Measurements from ENCODE around the gene CNTD1.

Gene CNTD1

DNA sequence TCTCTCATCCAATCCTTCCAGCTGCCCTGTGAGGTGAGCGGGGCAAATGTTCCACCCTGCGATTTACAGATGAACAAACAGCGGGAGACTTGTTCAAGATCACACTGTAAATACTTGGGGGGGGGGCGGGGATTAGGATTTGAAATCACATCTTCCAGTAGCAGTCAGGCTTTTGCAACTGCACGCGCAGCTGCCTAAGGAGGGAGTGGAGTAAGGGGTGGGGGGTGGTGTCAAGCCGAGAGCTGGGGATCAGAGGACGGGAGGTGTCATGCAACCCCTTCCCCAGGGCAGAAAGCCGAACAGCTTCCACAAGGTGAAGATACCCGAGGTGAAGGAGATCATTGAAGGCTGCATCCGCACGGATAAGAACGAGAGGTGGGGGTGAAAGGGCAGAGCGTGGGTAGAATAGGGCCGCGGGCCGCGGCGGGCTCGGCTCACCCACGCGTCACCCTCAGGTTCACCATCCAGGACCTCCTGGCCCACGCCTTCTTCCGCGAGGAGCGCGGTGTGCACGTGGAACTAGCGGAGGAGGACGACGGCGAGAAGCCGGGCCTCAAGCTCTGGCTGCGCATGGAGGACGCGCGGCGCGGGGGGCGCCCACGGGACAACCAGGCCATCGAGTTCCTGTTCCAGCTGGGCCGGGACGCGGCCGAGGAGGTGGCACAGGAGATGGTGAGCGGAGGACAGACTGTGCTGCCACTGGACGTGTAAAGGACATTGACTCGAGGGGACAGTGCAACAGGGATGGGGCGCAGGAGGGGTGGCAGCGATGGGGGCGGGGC is 13.7 kb upstream of the CNTD1 start:
- Mint-ChIP-seq H3K4me1 (ENCODE audit: low read depth) (peaks cover 30% of the 10 kb centered on the region), H3K27ac (no peak overlapping the region), H3K36me3 (no peaks in the 10 kb centered on the region), H3K4me3 (peak overlapping the region; percentile 30), H3K9me3 (ENCODE audit: low read depth) (no peaks in the 10 kb centered on the region), H3K27me3 (peaks cover 30% of the 10 kb centered on the region)

DNA sequence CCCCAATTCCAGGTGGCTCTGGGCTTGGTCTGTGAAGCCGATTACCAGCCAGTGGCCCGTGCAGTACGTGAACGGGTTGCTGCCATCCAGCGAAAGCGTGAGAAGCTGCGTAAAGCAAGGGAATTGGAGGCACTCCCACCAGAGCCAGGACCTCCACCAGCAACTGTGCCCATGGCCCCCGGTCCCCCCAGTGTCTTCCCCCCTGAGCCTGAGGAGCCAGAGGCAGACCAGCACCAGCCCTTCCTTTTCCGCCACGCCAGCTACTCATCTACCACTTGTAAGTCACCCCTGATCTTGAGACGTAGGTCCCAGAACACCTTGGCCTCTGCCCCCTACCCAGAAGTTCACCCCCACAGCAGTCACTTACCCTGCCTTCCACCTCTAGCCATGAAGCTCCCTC is 11.4 kb upstream of the CNTD1 start:
- Mint-ChIP-seq H3K27ac (no peak overlapping the region), H3K27me3 (peaks cover 25% of the 10 kb centered on the region), H3K36me3 (no peaks in the 10 kb centered on the region)

DNA sequence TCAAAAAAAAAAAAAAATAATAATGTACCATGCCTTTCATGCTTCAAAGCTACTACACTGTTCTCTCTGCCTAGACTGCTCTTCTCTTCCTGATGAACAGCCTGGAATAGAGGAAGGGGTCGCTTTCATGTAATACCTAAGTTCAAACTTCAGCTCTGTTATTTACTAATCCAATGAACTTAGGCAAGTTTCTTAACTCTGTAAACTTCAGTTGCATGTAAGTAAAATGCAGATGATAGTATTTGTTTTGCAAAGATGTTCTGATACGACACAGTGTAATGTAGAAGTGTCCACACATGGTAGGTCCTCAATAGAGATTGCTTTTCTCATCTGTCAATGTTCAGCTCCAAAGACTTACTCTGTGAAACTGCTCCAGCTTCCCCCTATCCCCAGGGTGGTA is 6.7 kb upstream of the CNTD1 start:
- peaks cover 5% of the 10 kb centered on the region for H3K27me3 Mint-ChIP-seq
- H3K4me1 Mint-ChIP-seq (ENCODE audit: low read depth): peaks cover 5% of the 10 kb centered on the region
- no peaks in the 10 kb centered on the region for H3K36me3 Mint-ChIP-seq
- H3K27ac Mint-ChIP-seq: no peak overlapping the region
- no peak overlapping the region for H3K4me3 Mint-ChIP-seq
- H3K9me3 Mint-ChIP-seq (ENCODE audit: low read depth): no peaks in the 10 kb centered on the region

More for the DNA sequence above, 11.4 kb upstream of the CNTD1 start:
- no peak overlapping the region for H3K4me3 Mint-ChIP-seq
- H3K4me1 Mint-ChIP-seq (ENCODE audit: low read depth): peaks cover 26% of the 10 kb centered on the region
- H3K9me3 Mint-ChIP-seq (ENCODE audit: low read depth): no peaks in the 10 kb centered on the region

DNA sequence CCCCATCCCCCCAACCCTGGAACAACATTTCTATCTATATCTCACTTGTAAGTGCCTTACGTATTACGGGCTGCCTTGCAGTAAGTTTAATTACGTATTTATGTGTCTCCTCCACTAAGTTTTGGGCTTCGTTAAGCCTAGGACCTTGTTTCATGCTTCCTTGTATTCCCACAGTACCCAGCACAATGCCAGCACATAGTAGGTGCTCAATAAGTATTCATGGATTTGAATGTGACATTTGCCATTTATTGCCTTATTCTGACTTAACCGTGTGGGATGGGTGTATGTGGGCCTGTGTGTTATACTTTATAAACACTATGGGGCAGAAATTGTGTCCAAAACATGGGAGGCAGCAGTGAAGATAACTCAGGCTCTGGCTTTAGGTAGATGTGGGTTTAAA is 6.1 kb upstream of the CNTD1 start:
- Mint-ChIP-seq H3K36me3 (no peaks in the 10 kb centered on the region), H3K4me3 (no peak overlapping the region), H3K27me3 (peaks cover 5% of the 10 kb centered on the region)

DNA sequence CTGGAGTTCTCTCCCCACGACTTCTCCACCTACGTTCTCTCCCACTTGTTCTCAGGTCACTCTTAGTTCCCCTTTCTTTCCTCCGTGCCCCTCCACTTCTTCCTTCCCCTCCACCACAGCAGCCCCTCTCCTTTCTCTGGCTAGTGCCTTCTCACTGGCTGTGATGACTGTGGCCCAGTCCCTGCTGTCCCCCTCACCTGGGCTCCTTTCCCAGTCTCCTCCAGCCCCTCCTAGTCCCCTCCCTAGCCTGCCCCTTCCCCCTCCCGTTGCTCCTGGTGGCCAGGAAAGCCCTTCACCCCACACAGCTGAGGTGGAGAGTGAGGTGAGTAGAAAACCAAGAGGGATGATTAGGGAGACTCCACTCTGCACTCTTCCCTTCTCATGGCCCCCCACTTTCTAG is 3.6 kb upstream of the CNTD1 start:
- Mint-ChIP-seq H3K9me3 (ENCODE audit: low read depth) (no peaks in the 10 kb centered on the region), H3K27me3 (no peaks in the 10 kb centered on the region), H3K4me3 (no peak overlapping the region), H3K27ac (no peak overlapping the region), H3K4me1 (ENCODE audit: low read depth) (peaks cover 18% of the 10 kb centered on the region), H3K36me3 (no peaks in the 10 kb centered on the region)

More for the DNA sequence above, 6.1 kb upstream of the CNTD1 start:
- Mint-ChIP-seq H3K4me1 (ENCODE audit: low read depth) (peaks cover 10% of the 10 kb centered on the region), H3K27ac (no peak overlapping the region), H3K9me3 (ENCODE audit: low read depth) (no peaks in the 10 kb centered on the region)

DNA sequence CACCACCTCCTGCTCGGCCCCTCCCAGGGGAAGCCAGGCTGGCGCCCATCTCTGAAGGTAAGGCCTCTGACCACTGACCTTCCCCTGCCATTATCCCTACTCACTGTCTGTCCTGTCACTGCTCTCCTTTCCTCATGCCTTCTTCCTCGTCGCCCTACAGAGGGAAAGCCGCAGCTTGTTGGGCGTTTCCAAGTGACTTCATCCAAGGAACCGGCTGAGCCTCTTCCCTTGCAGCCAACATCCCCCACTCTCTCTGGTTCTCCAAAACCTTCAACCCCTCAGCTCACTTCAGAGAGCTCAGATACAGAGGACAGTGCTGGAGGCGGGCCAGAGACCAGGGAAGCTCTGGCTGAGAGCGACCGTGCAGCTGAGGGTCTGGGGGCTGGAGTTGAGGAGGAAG is 3.2 kb upstream of the CNTD1 start:
- Mint-ChIP-seq H3K4me3 (peak overlapping the region; percentile 58), H3K36me3 (no peaks in the 10 kb centered on the region), H3K4me1 (ENCODE audit: low read depth) (peaks cover 18% of the 10 kb centered on the region), H3K27ac (no peak overlapping the region), H3K9me3 (ENCODE audit: low read depth) (no peaks in the 10 kb centered on the region), H3K27me3 (no peaks in the 10 kb centered on the region)

DNA sequence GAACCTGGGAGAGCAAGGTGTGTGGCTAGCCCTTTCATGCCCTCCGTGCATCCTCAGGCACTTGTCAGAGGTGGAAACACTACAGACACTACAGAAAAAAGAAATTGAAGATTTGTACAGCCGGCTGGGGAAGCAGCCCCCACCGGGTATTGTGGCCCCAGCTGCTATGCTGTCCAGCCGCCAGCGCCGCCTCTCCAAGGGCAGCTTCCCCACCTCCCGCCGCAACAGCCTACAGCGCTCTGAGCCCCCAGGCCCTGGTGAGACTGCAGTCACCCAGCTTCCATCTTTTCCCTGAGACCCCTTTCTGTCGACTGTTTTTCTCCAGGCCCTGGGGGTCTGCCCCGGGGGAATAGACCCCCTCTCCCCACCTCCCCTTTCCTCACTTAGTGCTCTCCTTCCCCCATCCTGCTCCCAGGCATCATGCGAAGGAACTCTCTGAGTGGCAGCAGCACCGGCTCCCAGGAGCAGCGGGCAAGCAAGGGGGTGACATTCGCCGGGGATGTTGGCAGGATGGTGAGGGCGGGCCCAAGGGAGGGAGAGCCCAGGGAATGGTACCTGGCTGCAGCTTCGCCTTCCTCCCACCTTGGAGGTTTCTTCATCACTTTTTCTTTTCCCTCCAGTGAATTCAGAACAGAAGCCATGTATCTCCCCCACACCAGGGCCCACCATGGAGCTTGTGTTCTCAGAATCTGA is 2.4 kb upstream of the CNTD1 start:
- Mint-ChIP-seq H3K4me3 (peak overlapping the region; percentile 58), H3K27me3 (no peaks in the 10 kb centered on the region), H3K4me1 (ENCODE audit: low read depth) (peaks cover 18% of the 10 kb centered on the region), H3K27ac (no peak overlapping the region), H3K9me3 (ENCODE audit: low read depth) (no peaks in the 10 kb centered on the region), H3K36me3 (no peaks in the 10 kb centered on the region)

DNA sequence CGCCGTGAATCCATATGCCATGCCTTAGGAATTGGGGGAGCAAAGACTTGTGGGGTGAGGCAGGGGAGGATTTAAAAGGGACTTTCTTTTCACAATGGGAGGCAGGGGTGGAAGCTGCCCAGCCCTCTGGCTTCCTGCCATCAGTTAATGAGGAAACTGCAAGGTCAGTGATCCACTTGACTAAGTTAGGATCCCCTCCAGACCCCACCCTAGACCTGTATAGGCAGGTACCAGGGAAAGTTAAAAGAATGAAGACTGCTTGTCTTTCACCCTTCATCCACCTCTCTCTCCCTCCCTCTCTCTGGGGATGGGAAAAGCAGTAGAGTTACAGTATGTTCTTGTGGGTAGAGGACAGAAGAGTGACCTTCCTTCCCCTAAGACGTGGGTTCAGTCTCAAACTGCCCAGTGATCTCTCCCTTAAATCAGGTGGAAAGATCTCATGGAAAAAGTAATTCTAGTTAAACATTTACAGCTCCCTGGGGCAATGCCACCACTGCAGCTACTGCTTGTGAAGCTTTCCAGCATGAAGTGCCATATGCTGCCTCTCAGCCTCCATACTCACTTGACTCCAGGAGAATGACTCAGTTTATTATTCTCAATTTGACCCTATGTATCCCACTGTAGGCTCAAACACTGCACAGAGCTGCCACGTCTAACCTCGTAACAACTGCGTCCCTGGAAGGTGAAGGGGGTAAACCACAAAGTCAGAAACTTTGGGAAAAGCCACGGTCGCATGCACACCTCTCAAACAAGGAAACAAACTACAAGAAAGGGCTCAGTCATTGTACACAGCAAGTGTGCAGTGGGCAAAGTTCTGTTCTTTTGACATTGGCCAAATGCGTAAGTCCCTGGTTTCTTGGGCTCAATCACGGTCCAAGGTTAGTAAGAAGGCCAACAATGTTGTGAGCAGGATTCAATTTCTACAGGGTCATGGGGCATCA is 1.3 kb upstream of the CNTD1 start:
- no peaks in the 10 kb centered on the region for H3K9me3 Mint-ChIP-seq (ENCODE audit: low read depth)
- peak overlapping the region; percentile 94 for H3K4me3 Mint-ChIP-seq
- no peaks in the 10 kb centered on the region for H3K36me3 Mint-ChIP-seq
- peaks cover 18% of the 10 kb centered on the region for H3K4me1 Mint-ChIP-seq (ENCODE audit: low read depth)
- peak overlapping the region; percentile 34 for H3K27ac Mint-ChIP-seq
- no peaks in the 10 kb centered on the region for H3K27me3 Mint-ChIP-seq

DNA sequence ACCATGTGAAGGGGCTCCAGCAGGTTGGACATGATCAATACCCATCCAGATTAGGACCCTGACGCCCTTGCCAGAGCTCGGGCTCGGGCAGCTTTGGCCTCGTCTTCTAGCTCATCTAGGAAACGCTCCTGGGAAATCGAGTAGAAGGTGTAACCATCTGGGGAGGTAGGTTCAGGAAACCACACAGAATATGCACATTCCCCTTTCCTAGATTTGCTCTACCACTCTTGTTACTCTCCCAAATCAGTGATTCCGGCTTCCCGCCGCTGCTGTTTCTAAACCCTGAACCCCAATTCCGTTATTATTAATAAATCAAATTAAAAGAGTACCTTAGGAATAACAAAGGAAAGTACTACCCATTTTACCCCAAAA is 664 bp upstream of the CNTD1 start:
- no peaks in the 10 kb centered on the region for H3K36me3 Mint-ChIP-seq
- H3K9me3 Mint-ChIP-seq (ENCODE audit: low read depth): no peaks in the 10 kb centered on the region
- peaks cover 18% of the 10 kb centered on the region for H3K4me1 Mint-ChIP-seq (ENCODE audit: low read depth)
- no peaks in the 10 kb centered on the region for H3K27me3 Mint-ChIP-seq
- H3K4me3 Mint-ChIP-seq: peak overlapping the region; percentile 94
- H3K27ac Mint-ChIP-seq: peak overlapping the region; percentile 72

DNA sequence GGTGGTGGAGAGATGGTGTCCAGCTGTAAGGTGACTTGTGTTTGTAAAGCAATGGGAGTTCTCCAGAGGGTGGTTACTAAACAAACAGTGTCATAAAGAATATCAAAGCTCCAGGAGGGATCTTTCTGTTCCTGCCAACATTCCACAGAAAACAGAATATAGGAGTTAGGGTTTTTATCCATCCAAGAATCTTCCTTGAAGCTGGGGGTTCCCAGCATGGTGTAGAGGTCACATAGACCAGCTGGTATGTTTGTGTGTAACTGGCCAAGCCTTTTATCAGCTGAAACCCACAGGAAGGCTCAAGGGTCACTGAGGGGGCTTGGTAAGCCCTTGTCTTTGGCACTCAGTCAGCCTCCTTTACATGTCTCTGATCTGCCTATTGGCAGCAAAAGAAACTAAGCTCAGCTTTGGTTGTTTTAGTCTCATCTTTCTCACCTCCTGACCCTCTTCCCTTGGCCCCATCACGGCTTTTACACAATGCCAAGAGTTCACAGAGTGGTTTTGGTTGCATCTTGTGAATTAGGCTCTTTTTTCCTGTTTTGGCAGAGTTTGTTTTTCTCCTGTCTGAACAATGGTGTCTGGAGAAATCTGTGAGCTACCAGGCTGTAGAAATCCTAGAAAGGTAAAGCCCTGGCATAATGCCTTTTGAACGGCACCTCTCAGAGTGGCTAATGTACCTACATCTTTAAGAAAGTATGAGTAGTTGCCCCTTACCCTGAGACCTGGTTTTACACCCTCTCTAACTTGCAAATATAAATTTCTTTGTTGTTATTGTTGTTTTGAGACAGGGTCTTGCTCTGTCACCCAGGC is 4.6 kb downstream of the CNTD1 start:
- peaks cover 4% of the 10 kb centered on the region for H3K4me1 Mint-ChIP-seq (ENCODE audit: low read depth)

DNA sequence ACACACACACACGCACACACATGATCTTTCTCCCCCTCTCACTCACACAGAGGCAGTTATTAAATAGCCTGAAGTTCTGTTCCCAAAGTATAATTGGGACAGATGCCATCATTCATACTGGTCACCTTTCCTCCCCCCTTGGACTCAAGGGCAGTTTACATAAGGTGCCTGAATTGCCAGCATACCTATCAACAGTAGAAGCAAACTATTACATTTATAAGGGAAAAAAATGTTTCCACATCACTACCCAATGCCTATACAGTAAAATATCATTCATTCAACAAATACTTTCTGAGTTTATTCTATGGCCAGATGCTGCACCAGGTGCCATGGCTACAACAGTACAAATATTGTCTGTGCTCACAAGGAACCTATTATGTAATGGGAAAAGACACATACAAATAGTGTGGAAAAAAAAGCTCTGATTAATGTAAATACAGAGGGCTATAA is 6.3 kb downstream of the CNTD1 start:
- H3K9me3 Mint-ChIP-seq (ENCODE audit: low read depth): no peaks in the 10 kb centered on the region
- H3K27ac Mint-ChIP-seq: no peak overlapping the region
- H3K36me3 Mint-ChIP-seq: peaks cover 6% of the 10 kb centered on the region
- no peak overlapping the region for H3K4me3 Mint-ChIP-seq
- H3K27me3 Mint-ChIP-seq: no peaks in the 10 kb centered on the region
- H3K4me1 Mint-ChIP-seq (ENCODE audit: low read depth): no peaks in the 10 kb centered on the region

More for the DNA sequence above, 4.6 kb downstream of the CNTD1 start:
- no peak overlapping the region for H3K4me3 Mint-ChIP-seq
- H3K36me3 Mint-ChIP-seq: peaks cover 2% of the 10 kb centered on the region
- H3K27me3 Mint-ChIP-seq: no peaks in the 10 kb centered on the region
- H3K27ac Mint-ChIP-seq: no peak overlapping the region
- H3K9me3 Mint-ChIP-seq (ENCODE audit: low read depth): no peaks in the 10 kb centered on the region

DNA sequence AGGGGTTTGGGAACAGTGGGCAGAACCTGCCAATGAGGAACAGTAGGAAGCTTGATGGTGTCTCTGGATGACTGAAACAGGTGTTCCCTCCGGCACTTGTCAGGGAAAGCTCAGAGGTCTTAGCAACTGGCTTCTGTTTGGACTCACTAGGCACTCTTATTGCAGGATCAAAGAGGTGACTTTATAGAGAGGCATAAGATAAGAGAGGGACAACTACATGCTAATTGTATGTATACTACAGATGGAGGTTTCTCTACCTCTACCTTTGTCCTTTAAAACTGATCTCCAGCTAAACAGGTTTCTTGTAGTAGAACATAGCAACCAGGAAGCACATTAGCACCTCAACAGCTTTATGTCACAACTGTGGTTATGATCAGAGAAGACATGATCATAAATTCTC is 7.6 kb downstream of the CNTD1 start:
- Mint-ChIP-seq H3K9me3 (ENCODE audit: low read depth) (no peaks in the 10 kb centered on the region), H3K36me3 (peaks cover 11% of the 10 kb centered on the region), H3K4me1 (ENCODE audit: low read depth) (no peaks in the 10 kb centered on the region), H3K4me3 (no peak overlapping the region), H3K27me3 (no peaks in the 10 kb centered on the region), H3K27ac (no peak overlapping the region)

DNA sequence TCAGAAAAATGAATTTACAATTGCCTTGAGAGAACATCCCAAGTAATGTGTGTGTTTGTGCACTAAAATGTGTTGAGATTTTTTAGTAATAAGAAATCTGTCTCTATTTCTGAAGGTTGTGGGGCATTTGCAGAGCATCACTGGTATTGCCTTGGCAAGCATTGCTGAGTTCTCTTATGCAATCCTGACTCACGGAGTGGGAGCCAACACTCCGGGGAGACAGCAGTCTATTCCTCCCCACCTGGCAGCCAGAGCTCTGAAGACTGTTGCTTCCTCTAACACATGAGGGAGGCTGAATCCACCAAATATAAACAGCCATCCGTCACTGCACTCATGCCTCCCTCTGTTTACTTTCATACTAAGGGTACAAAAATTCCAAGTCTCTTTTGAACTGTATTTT is 10.6 kb downstream of the CNTD1 start:
- Mint-ChIP-seq H3K27me3 (no peaks in the 10 kb centered on the region), H3K4me1 (ENCODE audit: low read depth) (no peaks in the 10 kb centered on the region), H3K27ac (no peak overlapping the region), H3K4me3 (no peak overlapping the region), H3K36me3 (peaks cover 13% of the 10 kb centered on the region), H3K9me3 (ENCODE audit: low read depth) (no peaks in the 10 kb centered on the region)

DNA sequence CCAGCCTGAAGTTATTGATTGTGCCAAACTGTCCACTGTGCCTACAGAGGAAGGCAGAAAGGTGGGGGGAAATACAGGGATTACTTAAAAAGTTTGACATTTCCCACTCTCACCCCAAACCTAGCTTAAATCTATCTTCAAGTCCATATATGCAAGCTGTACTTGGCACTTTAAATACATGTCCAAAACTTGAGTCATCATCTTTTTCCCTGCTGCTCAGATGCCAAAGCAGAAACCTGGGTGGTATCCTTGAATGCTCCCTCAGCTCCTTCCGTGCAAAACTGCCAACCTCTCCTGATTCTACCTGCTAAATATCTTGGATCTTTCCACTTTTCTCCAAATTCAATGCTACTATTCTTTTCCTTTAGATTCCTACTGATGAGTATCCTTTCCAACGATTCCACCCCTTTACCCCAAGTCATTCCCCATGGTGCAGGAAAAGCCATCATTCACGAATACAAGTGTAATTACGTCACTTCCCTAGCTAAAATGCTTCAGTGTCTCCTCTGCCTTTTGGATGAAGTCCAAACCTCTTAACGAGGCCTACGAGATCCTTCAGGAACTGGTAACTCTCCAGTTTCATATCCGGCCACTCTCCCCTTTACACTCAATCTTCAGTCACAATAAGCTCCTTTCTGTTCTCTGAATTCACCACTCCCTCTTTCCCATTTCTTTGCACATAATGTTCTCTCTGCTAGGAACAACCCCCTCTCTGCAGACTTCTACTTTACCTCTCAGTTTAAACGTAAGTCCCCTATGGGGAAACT is 16.2 kb downstream of the CNTD1 start:
- Mint-ChIP-seq H3K4me3 (no peak overlapping the region), H3K9me3 (ENCODE audit: low read depth) (no peaks in the 10 kb centered on the region), H3K4me1 (ENCODE audit: low read depth) (peaks cover 5% of the 10 kb centered on the region), H3K27me3 (no peaks in the 10 kb centered on the region), H3K27ac (no peak overlapping the region), H3K36me3 (peaks cover 9% of the 10 kb centered on the region)

All from activated naive CD8-positive, alpha-beta T cell (primary cell).